ENCODE results near the gene P2RX2.

DNA sequence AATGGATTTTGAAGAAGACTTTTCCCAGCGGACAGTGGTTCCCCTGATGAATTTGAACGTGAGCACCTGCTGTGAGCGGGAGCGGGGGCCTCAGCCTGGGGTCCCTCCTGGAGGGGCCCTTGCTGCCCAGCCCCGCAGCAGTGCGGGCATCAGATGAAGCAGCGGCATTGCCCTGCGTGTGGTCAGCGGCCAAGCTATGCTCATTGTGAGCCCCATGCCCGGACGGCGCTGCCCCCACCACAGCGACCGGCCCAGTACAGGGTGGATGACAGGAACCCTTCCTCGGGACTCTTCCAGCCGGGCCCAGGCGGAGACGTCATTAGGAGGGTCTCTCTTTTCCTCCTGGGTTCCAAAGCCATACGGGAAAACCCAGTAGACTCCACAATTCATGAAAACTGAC, 11.6 kb upstream of the P2RX2 start:
- TF ChIP-seq, protein P1, sequence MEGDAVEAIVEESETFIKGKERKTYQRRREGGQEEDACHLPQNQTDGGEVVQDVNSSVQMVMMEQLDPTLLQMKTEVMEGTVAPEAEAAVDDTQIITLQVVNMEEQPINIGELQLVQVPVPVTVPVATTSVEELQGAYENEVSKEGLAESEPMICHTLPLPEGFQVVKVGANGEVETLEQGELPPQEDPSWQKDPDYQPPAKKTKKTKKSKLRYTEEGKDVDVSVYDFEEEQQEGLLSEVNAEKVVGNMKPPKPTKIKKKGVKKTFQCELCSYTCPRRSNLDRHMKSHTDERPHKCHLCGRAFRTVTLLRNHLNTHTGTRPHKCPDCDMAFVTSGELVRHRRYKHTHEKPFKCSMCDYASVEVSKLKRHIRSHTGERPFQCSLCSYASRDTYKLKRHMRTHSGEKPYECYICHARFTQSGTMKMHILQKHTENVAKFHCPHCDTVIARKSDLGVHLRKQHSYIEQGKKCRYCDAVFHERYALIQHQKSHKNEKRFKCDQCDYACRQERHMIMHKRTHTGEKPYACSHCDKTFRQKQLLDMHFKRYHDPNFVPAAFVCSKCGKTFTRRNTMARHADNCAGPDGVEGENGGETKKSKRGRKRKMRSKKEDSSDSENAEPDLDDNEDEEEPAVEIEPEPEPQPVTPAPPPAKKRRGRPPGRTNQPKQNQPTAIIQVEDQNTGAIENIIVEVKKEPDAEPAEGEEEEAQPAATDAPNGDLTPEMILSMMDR (conservative IDR thresholded peaks at IDR 0.05) = no peak
- TF ChIP-seq EZH2 (IDR thresholded peaks at IDR 0.05; ENCODE audit: low read depth) = no peak

All from PC-9 (cell line).